ENCODE measurements around the gene CSNK1D.
A peak's percentile ranks its signal among the peaks of the same experiment; 100 is the strongest.

CSNK1D gene

GRCh38 chr17:82271401-82271800 lies 2.1 kb downstream of the CSNK1D start (continued):
- TF ChIP-seq ZNF37A (tag by site-specific recombination; IDR thresholded peaks at IDR 0.05): no peak
- no peak for TF ChIP-seq ZBTB17 (tag by site-specific recombination; IDR thresholded peaks at IDR 0.05)

- Histone ChIP-seq H3K4me1 (ENCODE audit: control insufficient read depth, insufficient read depth, low read length) (peaks cover 29% of the 10 kb centered on the region), H3K4me3 (ENCODE audit: low read depth, low read length) (no peak overlapping the region), H3K36me3 (ENCODE audit: control insufficient read depth in 2 of 2, insufficient read depth in 1 of 2, low read length in 2 of 2) (peaks cover 28 to 67% of the 10 kb centered on the region in 2 experiments), H3K9me3 (ENCODE audit: control insufficient read depth, insufficient read depth, low read depth, low read length) (no peaks in the 10 kb centered on the region), H3K27ac (ENCODE audit: extremely low read depth, low read depth, low read length) (0 out of 2 replicates have a peak overlapping the region, but pooled peaks have one; percentile 17)
- ChIA-PET CTCF (interaction anchor here (0.6 kb wide), 1 partner anchor 174 kb away, joined by 3 read pairs; no protein-coding TSS in a partner anchor), POLR2A (no interaction called here)
- TF ChIP-seq PRDM6 (tag by site-specific recombination; IDR thresholded peaks at IDR 0.05) (no peak), TSHZ1 (tag by site-specific recombination; IDR thresholded peaks at IDR 0.05; ENCODE audit: borderline replicate concordance) (no peak), ZNF777 (tag by site-specific recombination; IDR thresholded peaks at IDR 0.05; ENCODE audit: borderline replicate concordance) (no peak)
Measured at GRCh38 chr17:82270651-82271050, 2.8 kb downstream of the CSNK1D start.

- H3K4me1 ChIP-seq (ENCODE audit: control insufficient read depth, insufficient read depth, low read length): peaks cover 29% of the 10 kb centered on the region
- TF ChIP-seq SCRT2 (tag by site-specific recombination; IDR thresholded peaks at IDR 0.05) (peak; percentile 62; the same call in 1 of the 2 replicates), SCRT1 (tag by site-specific recombination; IDR thresholded peaks at IDR 0.05; ENCODE audit: borderline replicate concordance) (0 out of 2 replicates have a peak, but pooled peaks have one; percentile 19), ZNF48 (tag by site-specific recombination; IDR thresholded peaks at IDR 0.05) (no peak), ZNF518A (tag by site-specific recombination; conservative IDR thresholded peaks at IDR 0.05; ENCODE audit: low read depth) (no peak), ZNF677 (tag by site-specific recombination; IDR thresholded peaks at IDR 0.05) (peak; percentile 67; the same call in 1 of the 2 replicates), ZEB2 (tag by site-specific recombination; IDR thresholded peaks at IDR 0.05) (no peak), YY2 (tag by site-specific recombination; IDR thresholded peaks at IDR 0.05) (no peak), ZNF837 (tag by site-specific recombination; IDR thresholded peaks at IDR 0.05) (no peak), ZNF138 (tag by site-specific recombination; IDR thresholded peaks at IDR 0.05; ENCODE audit: borderline replicate concordance) (no peak), ZNF404 (tag by site-specific recombination; IDR thresholded peaks at IDR 0.05) (no peak)
- CTCF ChIA-PET: interaction anchor here (0.6 kb wide), 1 partner anchor 173 kb away, joined by 3 read pairs; no protein-coding TSS in a partner anchor
- POLR2A ChIA-PET: interaction anchor here (0.9 to 3.2 kb wide), 5 partner anchors 13 to 31 kb away, joined by 3 to 22 read pairs (median 6); no protein-coding TSS in a partner anchor
- H3K4me3 ChIP-seq (ENCODE audit: low read depth, low read length): no peak overlapping the region
- H3K27ac ChIP-seq (ENCODE audit: extremely low read depth, low read depth, low read length): 0 out of 2 replicates have a peak overlapping the region, but pooled peaks have one; percentile 17
- H3K36me3 ChIP-seq (ENCODE audit: control insufficient read depth in 2 of 2, insufficient read depth in 1 of 2, low read length in 2 of 2): peaks cover 34 to 73% of the 10 kb centered on the region in 2 experiments
- no peaks in the 10 kb centered on the region for H3K9me3 ChIP-seq (ENCODE audit: control insufficient read depth, insufficient read depth, low read depth, low read length)
Measured at GRCh38 chr17:82269882-82270500, 3.5 kb downstream of the CSNK1D start.
